GM20431 (cell line): ENCODE measurements around the gene PGC.

ENCODE experiments used
- in situ Hi-C: fragments of 300-500 bp; cut with MseI, MboI; formaldehyde crosslinking; loops from one replicate; pipeline ENCODE4 v1.15.0; 2020; ENCODE audit warnings: low sequenced_read_pairs; ENCODE audit not compliant: unreplicated experiment

Gene PGC

DNA sequence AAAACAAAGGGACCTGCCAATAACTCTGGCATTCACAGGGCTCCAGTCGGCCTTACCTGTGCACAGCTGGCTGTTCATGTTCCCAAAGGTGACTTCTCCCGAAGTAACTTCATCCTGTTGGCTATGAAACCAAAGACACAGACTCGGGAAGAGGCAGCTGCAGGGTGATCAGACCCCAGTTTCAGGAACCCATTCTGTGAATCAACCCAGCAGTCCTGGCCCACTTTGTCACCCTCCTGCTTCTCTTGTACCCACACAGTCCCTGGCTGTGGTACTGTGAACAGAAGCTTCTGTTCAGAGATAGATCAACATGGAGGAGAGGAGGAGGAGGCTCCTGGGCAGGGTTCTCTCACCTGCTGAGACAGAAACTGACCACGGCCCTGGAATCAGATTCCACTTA is 8.7 kb upstream of the PGC start:
- in situ Hi-C loops, result no loop called here

DNA sequence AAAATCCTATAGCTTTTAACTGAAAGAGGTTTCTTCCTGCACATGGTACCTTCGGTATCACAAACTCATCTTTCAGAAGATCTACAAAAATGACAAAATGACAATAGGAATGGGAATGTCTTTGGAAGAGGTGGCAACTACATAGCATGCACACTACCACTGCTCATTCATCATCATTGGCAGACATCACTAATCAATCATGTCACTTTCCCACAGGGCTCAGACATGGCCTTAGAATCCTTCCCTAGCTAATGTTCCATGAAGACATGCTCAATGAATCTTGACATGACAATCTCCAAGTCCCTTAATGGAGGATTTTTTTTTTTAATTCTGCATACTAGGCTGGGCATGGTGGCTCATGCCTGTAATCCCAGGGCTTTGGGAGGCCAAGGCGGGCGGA is 3.2 kb upstream of the PGC start:
- in situ Hi-C loops, result no loop called here

DNA sequence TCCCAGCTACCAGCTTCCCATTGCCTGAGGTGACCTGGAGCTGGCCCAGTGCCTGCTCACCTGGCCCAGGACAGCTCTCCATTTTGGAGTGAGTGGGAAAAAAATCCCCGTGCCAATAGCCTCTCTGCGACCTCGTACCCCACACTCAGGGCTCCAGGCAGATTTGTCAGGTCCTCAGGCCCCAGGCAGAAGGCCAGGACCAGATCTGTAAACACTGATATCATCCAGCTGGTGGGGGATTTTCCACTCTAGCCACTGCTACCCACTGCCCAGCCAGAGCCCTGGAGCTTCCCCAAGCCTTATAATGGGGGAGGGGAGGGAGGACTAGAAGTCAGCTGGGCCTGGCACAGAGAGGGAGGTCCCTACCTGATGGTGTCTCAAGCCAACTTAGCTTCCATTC is 1.3 kb upstream of the PGC start:
- in situ Hi-C loops, result no loop called here

DNA sequence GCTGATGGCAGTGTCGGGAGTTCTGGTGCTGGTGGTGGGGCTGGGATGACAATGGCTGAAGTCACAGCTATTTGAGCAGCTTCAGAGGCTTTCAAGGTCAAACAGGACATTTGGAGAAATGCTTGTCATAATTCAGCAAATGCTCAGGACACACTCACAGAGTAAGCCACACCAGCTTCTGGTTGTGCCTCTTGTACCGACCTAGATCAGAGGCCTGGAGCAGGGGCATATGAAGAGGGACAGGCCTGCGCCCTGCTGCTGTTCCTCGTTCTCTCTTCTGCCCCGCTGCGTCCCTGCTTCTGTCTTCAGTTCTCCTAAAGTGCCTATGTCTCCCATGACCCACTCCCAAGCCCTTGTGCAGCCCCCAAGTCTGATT is 893 bp upstream of the PGC start:
- in situ Hi-C loops, result no loop called here

DNA sequence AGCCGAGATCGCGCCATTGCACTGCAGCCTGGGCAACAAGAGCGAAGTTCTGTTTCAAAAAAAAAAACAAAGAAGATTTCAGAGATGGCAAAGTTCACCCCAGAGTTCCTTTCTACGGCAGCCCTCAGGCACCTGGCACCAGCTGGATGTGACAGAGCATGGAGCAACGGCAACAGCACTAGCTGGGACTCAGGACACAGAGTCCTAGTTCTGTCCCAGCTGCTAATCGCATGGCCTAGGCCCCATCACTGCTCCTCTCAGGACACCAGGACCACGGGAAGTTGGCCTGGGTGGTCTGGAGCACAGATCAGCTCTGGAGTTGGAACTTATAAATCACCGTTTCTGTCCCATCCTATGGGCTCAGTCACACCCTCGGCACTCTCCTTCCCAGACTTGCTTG is 1.1 kb downstream of the PGC start:
- in situ Hi-C loops, result no loop called here

DNA sequence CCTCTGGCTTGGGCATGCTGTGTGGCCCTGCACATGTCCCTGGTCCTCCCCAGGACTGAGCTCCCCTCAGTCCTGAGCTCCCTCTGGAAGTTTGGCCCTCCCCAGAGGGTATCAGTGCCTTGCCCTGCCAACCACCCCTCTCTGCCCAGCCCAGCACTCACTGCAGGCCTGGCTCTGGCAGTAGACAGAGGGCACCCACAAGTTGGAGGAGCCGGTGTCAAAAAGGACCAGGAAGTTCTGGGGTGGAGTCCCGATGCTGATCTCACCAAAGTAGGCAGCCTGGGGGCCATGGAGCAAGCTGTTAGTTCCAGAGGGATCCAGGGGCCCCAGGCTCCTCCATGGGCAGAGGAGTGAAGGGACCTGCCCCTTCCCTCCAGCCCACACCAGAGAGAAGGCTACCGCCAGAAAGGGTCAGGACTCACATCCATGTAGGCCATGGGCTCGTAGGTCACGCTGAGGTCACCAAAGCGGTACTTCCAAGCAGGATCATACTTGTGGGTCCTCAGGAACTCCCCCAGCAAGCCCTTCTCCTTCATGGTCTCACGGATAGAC is 2.9 kb downstream of the PGC start:
- in situ Hi-C loops, result no loop called here

DNA sequence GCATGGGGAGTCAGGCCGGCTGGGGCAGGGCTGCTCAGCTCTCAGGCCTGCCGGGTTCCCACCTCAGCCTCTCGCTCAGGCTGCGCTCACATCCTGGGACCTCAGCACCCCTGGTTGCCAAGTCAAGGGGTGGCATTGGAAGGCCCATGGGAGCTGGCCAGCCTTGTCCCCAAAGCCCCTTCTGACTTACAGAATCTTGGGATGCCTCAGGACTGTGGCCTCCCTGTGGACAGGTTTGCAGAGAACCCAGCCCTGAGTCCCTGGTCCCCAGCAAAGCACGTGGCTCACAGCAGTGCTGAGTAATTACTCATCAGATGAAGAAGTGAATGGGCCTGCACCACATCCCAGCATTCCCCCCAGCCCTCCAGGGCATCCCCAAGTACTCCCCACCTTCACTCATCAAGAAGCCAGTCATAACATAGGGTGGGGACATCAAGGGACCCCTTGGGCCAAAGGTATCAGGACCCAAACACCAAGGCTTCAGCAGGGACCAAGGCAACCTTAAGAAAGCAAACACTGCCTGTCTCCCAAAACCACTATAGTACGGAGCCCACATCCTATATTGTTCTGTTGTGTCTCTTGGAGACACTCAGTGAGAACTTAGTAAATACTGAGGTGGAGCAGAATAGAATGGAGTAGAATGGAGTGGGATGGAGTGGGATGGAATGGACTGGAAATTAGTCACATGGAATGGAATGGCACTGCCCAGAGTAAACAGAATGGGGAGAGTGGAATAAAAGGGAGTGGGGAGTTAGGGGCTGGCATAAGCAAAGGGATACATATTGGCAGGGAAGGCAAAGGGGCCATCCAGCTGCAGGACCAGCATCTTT is 3.6 kb downstream of the PGC start:
- in situ Hi-C loops, result no loop called here

DNA sequence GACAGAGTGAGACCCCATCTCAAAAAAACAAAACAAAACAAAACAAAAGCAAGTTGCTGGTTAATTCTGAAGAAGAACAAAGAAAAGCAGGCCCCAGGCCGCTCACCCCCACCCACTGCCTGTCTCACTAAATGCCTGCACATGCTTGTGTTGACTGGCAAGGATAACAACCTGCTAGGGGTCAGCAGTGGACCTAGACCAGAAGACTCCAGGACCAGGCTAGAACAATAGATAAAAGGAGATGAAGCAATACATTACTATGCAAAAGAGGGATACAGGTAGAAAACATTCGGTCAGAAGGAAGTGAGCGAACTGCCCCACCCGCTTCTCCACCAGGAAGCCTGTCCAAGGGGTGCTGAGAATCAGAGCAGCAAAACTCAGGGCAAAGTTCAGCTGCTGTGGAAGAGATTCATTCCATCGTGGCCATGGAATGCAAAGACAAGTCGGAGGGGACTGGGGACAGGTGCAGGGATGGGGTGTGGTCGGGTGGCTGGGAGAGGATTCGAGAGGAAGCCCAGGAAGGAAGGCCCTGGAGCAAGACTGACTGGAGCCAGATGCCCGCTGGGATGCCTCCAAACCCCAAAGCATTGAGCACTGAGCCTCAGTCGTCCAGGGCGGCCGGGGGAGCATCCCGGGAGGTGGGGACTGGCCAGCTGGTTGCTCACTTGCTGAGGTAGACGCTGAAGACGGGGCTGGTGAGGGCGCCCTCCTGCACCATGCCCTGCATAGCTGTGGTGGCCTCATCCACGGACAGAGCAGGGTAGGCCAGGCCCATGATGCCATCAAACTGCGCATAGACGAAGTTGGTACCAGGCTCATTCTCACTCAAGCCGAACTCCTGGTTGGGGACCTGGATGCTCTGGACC is 5.3 kb downstream of the PGC start:
- in situ Hi-C loops, result no loop called here

DNA sequence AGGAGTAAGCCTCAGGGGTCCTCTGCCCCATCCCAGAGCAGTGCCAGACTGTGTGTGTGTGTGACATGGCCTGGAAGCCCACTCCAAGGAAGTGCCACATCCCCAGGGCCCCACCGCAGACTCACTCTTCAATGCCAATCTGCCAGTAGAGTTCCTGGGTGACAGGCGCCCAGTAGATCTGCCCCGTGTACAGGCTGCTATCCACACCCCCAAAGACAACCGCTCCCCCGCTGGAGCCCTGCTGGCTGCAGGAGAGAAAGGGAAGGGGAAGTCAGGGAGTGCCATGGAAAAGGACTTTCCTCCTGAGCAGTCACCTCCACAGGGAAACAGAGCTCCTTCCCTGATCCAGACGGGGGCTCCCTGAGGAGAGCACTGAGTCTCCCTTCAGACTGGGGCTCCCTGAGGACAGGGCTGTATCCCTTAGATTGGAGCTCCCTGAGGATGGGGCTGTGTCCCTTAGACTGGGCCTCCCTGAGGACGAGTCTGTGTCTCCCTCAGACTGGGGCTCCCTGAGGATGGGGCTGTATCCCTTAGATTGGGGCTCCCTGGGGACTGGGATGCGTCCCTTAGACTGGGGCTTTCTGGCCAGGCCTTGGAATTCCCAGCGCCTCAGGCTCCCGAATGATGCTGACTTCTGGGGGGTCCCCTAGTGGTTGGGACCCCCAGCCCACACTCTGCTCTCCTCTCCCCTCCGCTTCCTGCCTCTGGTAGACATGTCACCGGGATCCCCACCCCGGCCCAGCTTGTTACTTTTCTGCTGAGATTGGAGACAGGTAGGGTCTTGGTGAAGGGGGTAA is 6.6 kb downstream of the PGC start:
- in situ Hi-C loops, result no loop called here

DNA sequence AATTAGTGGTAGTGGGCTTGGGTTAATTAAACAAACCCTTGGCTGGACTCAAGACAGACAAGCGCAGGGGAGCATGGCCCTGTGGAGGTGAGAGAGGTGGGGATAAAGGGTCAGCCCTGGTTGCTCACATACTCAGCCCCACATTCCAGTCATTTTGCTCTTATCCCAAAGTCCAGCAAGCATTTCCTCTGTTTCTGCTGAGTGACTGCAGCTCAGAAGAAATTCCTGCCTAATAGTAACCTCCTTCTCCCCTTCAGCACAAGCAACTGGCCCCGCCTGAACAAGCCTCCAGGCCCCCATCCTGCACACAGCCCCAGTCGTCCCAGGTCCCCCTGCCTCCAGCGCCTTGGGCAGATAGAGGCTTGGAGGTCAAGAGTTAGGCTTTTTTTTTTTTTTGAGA is 8.2 kb downstream of the PGC start:
- in situ Hi-C loops, result no loop called here

DNA sequence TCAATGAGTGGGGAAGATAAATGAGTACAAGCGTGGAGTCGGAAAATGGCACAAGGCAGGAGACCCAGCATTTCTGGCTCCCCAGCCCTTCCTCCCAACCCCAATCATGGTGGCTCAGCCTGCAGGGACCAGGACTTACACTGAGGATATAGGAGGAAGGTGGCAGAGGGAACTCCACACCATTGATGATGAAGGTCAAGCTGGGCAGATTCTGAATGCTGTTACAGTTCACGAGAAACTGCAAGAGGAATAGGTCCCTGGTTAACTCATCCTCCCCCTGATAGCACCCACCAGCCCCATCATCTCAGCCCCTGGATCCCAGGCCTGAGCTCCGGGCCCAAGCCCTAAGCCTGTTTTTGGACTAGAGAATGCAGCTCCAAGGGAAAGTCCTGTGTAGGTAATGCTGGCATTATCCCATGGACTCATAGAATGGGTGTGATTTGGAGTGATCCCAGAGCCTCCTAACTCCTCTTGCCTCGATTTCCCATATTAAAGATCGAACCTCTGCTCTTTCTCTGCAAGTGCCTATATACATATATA is 9.5 kb downstream of the PGC start:
- in situ Hi-C loops, result no loop called here

DNA sequence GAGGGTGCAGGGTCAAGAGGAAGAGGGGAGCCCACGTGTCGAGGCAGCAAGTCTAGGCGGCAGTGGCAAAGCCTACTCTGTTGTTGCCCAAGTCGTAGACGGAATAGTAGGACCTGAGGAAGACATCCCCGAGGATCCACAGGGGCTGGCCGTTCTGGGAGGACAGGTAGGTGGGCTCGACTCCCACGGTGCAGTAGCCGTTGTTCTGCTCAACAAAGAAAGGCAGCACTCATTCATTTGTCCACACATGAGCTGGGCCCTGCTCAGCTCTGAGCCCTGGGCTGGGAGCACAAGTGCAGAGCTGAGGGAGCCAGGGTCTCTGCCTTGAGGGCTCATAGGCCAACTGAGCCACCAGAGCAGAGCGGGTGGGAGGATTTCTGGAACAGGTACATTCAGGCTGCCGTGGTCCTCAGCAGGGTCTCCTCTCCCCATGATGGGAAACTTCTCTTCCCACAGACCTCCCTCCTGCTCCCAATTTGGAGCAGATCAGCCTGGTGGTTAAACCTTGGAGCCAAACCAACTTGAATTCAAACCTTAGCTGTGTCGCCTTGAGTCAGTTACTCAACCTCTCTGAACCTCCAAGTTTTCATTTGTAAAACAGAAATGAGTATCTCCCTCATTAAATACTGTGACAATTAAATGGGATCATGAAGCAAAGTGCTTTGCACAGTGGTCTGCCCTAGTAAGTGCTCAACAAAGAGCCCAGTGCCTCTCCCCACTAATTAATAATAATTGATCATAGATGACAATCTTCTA is 10.2 kb downstream of the PGC start:
- in situ Hi-C loops, result no loop called here

DNA sequence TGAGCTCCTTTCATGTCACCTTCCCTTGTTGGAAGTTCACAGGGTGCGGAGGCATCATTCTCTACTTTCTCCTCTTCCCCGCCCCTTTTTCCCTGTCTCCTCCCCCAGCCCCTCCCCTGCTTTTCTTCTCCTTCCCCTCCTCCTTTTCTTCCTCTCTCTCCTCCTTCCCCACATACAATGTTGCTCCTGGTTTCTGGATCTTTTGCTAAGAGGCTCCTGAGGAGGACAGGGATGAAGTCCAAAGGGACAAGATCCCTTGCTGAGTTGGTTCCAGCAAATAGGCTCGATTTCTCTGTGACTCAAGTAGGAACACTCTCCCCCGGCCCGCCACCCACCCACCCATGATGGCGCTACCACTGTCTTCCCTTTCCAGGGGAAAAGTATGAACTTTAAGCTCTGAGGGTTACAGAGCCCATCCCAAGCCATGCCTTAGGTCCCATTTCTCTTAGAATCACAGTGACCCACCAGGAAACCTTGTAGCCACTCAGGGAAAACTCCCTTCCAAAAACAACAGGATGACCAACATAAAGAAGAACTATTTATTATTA is 10.9 kb downstream of the PGC start:
- in situ Hi-C loops, result no loop called here

DNA sequence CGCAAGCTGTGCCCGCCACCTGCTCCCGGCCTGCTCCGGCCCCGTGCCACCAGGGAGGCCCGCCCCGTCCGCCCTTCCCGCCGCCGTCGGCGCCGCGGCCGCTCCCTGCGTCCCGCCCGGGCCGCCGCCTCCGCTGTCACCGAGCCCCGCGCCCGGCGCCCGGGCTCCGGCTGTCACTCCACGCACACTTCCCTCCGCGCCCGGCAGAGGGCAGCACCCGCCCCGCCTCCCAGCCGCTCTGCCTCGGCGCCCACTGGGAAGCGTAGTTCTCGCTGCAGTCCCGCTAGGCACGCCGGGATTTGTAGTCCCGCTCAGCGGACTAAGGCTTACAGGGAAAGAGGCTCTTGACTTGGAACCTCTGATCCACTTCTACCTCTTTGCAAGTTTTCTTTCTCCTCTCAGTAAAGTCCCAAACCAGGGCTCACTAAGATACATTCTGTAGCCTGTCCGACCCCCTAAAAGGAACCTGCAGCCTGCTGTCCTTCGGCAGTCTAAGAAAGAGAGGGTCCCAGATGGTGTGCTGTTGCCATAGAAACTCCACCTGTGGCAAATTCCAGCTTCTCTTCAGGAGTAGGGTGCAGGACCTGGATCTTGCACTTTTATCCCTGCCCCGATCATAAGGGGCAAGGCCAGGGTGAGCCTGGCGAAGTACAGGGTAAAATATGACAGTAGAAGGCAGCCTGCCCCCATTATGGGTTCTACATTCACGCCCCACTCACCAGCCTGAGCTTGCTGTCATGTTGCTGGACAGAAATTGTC is 11.6 kb downstream of the PGC start, which contains the start of gene TFEB:
Gene TFEB, minus strand, starts transcription at position 182 of the 759 bp plus-strand sequence. CDS start 44,395 bp downstream, outside the sequence.
- in situ Hi-C loops, result no loop called here

DNA sequence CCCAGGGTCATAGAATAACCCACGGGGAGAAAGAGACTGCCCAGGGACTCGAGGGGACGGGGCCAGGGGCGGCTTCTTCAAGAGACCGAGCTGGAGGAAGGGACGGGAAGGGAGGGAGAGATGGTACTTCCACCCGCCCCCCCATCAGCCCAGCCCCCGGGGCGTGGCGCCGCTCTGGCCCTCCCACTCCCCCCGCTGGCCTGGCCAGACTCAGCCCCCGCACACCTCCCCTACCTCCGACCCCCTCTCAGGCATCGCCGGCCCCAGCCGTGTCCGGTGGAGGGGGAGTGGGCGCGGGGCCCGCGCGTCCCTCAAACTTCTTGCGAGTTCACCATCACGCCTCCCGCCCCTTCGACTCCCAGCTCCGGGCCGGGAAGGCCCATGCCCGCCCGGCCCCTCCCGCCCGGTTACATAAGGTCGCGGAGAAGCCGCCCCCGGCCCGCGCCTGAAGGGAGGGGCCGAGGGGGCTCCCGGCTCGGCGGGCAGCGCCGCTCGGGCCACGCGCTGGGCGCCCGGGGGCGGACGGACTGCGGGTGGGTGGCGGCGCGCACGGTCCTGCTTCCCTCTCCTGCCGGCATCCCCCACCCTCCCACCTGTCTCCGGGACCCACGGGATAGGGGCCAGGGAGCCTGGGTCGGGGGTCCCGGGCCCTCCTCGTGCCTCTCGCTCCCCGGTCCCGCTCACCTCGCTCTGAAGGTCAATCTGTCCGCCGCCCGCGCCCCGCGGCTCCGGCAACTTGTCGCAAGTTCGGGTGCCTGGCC is 12.4 kb downstream of the PGC start:
- in situ Hi-C loops, result no loop called here

DNA sequence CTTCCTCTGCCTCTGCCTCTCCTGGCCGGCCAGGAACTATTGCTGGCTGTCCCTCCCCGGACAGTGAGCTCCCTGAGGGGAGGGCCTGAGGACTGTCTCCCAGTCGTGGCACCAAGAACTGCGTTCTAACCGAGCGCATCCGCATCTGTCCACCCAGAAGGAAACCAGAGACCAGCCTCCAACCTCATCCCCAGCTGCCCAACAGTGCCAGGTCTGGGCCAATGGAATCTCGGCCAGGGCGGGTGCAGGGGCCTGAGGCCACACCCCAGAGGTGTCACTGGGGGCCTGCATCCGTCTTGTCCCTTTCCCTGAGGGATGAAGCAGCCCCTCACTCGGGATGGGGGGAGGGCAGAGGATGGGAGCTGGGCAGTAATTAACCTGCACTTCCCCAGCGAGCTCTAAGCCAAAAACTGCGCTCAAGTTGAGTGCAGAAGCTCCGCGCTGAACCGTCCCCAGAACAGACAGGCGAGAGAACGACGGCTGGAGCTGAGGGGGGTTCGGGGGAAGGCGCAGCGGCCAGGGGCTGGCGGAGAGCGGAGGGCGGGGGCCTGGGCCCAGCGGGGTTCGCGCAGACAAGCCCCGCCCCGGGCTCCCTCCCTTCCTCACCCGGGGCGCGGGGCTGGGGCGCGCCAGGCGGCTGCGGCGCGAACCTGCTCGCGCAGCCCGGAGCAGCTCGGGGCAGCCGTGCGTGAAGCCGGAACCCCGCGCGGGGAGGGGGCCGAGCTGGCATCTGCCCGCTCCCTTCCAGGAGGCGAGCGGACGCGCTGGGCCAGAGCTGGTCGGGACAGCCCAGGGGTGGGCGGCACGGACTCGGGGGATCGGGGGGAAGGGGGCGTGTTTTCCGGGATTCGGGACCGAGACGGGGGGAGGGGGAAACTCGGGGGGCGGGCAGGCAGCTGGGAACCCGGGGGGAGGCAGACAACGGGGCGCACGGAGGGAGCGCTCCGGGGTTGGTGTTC is 13.2 kb downstream of the PGC start:
- in situ Hi-C loops, result no loop called here

DNA sequence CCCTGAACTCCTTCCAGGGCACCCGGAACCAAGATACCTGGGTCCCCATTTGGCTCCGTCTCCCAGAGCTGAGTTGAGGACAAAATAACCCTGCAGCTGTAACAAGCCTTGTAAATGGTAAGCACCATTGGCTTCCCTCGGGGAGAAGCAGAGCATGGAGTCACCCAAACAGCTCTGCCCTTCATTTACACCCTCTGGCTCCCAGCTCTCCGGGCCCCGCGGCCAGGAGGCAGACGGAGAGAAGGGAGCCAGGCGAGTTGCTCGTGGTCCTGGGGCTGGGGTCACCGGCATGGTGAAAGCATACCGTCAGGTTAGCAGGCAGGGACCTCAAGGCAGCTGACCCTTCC is 13.9 kb downstream of the PGC start:
- in situ Hi-C loops, result no loop called here
